HG03439 (cell line): ENCODE data around the gene OR5H6.
"Not testable (repeated sequence)": the region's sequence is repeated elsewhere in the genome, so short reads cannot be mapped to it uniquely, and the experiment has no call there.

Source experiments
- ATAC-seq: cut with Tn5 transposase; IDR thresholded peaks from one replicate; pipeline ENCODE4 v1.9.1; 2021; ENCODE audit warnings: mild to moderate bottlenecking, moderate library complexity; ENCODE audit not compliant: unreplicated experiment

OR5H6 gene

DNA sequence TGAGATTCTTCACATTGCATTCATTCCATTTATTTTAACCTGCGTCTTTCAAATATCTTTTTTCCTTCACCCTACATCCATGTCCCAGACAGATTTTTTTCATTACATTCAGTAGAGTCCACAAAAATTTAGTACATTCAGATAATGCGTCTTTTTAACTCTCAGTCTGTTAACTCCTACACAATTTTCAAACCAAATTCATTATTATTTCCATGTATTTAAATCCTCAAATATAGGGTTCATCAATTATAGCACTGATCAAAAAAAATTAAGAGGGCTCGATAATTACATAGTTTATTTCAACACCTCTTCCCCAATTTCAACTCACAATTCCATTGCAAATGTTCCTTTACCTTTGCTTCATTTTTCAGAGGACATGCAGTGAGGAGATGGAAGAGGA is at the start of gene OR5H6:
TSS of gene OR5H6 (plus strand) at position 301 of the 400 bp plus-strand sequence. CDS start at position 390, 89 bp downstream.
- ATAC-seq = no peak

DNA sequence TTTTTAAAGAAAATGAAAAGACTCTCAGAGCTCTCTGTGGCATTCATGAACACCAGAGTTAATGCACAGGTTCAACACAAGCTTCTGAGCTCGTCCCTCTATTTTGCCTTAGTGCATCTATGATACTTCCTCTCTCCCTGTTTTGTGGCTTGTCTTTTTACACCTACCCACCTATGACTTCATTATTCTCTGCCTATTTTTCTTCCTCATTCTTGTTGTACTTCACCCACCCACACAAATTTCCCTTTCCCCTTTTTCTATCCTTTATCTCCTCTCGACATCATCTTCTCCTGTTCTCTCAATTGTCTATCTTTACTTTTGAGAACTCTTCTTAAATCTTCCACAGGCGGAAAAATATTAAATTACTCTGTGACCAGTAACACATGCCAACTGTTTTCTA is 49.0 kb upstream of the OR5H6 start:
- ATAC-seq = no peak

DNA sequence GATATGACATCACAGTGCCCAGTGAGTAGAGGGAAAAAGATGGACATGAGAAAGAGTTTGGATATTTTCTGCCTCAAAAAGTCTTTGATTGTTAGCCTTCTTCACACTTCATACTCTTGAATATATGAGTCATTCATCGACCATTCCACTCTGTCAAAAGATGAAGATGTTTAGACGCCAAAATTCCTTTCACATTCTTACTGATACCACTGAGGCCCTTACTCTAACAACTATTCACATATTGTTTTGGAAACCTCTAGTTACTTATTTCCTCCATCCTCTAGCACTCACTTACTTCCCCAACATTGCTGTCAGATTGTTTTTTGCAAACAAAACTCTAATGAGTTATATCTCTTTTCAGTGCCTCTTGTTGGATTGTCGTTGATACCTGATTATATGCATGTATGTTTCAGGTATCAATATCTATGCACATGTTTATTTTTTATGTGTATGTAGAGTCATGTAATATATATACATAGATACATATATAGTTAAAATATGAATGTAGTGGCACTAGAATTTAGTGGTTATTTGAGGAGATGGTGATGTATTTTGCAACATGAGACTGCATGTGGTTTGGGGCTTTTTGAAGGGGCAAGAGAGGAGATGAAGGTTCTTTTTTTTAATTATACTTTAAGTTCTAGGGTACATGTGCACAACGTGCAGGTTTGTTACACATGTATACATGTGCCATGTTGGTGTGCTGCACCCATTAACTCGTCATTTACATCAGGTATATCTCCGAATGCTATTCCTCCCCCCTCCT is 40.0 kb upstream of the OR5H6 start:
- no peak for ATAC-seq

GRCh38 chr3:98232489-98232888 is 31.6 kb upstream of the OR5H6 start:
- ATAC-seq = no peak

GRCh38 chr3:98233468-98233867 is 30.6 kb upstream of the OR5H6 start:
- no peak for ATAC-seq

DNA sequence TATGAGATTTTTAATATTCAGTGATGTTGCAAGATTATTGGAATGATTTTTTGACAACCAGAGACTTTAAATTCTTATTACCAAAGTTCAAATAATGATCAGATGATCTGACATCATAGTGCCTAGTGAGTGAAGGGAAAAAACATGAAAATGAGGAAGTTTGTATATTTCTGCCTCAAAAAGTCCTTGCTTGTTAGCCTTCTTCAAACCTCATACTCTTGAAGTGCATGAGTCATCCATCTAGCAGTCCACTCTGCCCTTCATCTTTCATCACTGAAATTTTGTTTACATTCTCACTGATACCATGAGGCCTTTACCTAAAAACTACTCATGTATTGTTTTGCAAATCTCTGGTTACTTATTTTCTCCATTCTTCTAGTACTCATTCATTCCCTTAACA is 23.9 kb upstream of the OR5H6 start:
- no peak for ATAC-seq

DNA sequence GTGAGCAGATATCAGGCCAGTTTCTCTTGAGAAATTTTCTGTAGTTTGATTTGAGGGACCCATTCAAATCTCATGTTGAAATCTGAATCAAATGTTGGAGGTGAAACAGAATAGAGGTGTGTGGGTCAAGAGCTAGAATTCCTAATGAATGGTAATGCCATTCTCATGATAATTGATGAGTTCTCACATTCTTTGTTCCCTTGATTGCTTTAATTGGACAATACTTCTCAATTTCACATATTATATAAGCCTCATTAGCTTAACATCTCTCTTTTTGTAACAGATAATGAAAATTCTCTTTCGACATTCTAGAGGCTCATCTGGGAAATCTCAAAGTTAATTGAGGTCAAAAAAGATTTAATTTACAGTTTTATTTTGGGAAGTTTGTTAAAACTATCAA is 21.9 kb upstream of the OR5H6 start:
- no peak for ATAC-seq

DNA sequence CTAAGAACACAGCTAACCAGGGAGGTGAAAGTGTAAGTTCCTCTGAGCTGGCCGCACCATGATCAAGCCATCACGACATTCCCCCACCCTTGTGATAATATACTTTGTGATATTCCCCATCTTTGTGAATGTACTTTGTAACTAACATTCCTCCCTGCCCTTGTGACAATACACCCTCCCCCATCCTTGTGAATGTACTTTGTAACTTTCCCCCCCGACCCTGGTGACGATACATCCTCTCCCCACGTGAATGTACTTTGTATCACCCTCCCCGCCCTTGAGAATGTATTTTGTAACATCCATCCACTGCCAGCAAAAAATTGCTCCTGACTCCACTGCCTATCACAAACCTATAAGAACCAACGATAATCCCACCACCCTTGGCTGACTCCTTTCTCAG is 20.2 kb upstream of the OR5H6 start:
- no peak for ATAC-seq

- ATAC-seq = no peak
These were observed 17.9 kb upstream of the OR5H6 start for GRCh38 chr3:98246142-98246541.

GRCh38 chr3:98256026-98256425 is 8.0 kb upstream of the OR5H6 start:
- not testable (repeated sequence) for ATAC-seq

- no peak for ATAC-seq
These were observed 4.3 kb upstream of the OR5H6 start for GRCh38 chr3:98259707-98260106.

DNA sequence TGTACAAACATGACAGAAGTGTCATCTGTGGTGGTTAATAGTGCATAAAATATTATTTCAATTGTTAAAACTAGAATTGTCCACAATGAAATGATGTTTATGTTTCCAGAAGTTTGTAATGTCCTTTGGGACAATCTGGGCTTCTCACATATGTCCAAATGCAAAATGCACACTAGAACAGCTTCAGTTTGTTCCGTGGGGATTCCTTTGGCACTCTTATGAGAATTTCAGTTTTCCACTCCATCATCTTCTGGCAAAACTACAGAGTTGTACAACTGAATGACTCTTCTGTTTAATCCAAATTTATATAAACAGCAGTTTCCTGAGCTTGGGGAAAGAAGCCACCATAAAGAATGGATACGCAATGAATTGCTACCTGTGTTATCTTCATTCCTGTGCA is 2.0 kb upstream of the OR5H6 start:
- no peak for ATAC-seq

DNA sequence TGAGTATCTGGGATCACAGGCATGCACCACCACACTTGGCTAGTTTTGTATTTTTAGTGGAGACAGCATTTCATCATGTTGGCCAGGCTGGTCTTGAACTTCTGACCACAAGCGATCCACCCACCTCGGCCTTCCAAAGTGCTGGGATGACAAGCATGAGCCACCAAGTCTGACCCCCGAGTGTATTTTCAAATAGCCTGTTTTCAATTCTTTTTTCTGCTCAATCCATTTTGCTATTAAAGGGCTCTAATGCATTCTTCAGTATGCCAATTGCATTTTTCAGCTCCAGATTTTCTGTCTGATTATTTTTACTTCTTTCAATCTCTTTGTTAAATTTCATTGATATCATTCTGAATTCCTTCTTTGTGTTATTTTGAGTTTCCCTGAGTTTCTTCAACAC is 5.8 kb downstream of the OR5H6 start:
- no peak for ATAC-seq

- ATAC-seq = no peak
These were observed 8.1 kb downstream of the OR5H6 start for GRCh38 chr3:98272126-98272525.

DNA sequence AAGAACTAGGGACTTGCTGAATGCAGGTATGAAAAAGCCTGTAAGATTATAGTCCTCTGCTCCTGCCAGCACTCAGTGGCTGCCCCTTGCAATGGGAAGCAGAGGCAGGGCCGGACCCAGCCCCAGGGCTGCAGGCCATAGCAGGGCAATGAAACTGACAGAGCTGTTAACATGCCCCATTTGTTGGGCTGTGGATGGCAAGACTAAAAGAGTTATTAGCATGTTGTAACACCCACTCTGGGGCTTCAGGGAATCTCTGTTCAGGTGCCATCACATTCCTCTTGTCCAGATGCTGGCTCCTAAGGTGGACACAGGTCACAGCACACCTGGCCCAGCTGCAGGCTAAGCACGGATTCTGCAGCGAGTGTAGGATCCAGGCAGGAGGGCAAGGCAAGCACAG is 10.9 kb downstream of the OR5H6 start:
- no peak for ATAC-seq

DNA sequence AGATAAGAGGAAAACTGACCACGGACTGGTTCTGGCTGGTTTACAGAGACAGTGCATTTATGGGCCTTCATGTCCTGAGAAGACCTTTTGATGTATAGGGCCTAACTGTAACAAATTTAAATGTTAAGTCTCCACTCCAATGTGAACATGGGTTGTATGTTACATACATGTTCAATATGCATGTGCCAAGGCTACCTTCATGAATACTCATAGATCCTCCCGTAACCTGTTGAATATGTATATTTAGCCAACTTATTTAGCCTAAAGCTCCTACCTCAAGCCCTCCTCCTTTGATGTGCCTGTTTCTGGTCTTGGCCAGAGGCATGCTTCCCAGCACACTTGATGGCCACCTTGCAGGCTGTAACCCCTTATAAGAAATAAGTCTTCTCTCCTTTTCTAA is 18.2 kb downstream of the OR5H6 start, which contains the start of gene OR5H2:
TSS of gene OR5H2 (plus strand) at position 301 of the 400 bp plus-strand sequence. CDS start 398 bp downstream, outside the sequence.
- no peak for ATAC-seq

DNA sequence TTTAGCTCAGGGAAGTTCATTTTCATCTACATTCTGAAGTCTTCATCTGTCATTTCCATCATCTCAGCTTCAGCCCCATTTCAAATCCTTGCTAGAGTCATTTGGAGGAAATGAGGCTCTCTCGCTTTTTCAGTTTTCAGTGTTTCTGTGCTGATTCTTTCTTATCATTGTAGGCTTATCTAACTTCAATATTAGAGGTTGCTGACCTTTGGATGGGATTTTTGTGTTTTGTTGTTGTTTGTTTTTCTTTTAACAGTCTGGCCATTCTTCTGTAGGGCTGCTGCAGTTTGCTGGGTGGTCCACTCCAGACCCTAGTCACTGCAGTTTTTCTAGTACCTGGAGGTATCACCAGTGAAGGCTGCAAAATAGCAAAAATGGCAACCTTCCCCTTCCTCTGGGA is 26.9 kb downstream of the OR5H6 start:
- no peak for ATAC-seq

- no peak for ATAC-seq
These were observed 27.4 kb downstream of the OR5H6 start for GRCh38 chr3:98291332-98291957.
